Measurements from ENCODE around the gene GBA3.

DNA sequence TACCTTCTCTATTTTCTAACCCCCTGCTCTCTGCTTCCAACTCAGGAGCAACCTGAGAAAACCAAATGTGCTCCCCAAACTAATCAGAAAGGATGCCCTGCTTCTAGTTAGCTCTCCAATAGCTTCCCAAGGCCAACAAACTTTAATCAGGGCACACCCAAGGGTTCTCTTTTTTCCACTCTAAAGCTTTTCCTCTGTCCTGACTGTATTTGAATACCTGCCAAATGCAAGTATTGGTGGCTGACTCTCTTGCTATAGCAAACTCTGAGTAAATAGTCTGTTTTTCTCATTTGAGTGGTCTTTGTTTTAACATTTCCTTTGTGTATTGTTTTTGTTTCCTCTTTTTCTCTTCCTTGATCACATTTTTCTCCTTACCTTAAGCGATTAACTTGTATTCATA is 52.5 kb downstream of the GBA3 start:
- TF ChIP-seq ISL1 (CRISPR knock-in tag; IDR thresholded peaks at IDR 0.05), result no peak
- TF ChIP-seq, protein P1, sequence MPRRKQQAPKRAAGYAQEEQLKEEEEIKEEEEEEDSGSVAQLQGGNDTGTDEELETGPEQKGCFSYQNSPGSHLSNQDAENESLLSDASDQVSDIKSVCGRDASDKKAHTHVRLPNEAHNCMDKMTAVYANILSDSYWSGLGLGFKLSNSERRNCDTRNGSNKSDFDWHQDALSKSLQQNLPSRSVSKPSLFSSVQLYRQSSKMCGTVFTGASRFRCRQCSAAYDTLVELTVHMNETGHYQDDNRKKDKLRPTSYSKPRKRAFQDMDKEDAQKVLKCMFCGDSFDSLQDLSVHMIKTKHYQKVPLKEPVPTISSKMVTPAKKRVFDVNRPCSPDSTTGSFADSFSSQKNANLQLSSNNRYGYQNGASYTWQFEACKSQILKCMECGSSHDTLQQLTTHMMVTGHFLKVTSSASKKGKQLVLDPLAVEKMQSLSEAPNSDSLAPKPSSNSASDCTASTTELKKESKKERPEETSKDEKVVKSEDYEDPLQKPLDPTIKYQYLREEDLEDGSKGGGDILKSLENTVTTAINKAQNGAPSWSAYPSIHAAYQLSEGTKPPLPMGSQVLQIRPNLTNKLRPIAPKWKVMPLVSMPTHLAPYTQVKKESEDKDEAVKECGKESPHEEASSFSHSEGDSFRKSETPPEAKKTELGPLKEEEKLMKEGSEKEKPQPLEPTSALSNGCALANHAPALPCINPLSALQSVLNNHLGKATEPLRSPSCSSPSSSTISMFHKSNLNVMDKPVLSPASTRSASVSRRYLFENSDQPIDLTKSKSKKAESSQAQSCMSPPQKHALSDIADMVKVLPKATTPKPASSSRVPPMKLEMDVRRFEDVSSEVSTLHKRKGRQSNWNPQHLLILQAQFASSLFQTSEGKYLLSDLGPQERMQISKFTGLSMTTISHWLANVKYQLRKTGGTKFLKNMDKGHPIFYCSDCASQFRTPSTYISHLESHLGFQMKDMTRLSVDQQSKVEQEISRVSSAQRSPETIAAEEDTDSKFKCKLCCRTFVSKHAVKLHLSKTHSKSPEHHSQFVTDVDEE (CRISPR knock-in tag; IDR thresholded peaks at IDR 0.05), result no peak
- TF ChIP-seq, protein P2, sequence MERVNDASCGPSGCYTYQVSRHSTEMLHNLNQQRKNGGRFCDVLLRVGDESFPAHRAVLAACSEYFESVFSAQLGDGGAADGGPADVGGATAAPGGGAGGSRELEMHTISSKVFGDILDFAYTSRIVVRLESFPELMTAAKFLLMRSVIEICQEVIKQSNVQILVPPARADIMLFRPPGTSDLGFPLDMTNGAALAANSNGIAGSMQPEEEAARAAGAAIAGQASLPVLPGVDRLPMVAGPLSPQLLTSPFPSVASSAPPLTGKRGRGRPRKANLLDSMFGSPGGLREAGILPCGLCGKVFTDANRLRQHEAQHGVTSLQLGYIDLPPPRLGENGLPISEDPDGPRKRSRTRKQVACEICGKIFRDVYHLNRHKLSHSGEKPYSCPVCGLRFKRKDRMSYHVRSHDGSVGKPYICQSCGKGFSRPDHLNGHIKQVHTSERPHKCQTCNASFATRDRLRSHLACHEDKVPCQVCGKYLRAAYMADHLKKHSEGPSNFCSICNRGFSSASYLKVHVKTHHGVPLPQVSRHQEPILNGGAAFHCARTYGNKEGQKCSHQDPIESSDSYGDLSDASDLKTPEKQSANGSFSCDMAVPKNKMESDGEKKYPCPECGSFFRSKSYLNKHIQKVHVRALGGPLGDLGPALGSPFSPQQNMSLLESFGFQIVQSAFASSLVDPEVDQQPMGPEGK (CRISPR knock-in tag; IDR thresholded peaks at IDR 0.05; ENCODE audit: borderline replicate concordance), result no peak
- TF ChIP-seq, protein P3, sequence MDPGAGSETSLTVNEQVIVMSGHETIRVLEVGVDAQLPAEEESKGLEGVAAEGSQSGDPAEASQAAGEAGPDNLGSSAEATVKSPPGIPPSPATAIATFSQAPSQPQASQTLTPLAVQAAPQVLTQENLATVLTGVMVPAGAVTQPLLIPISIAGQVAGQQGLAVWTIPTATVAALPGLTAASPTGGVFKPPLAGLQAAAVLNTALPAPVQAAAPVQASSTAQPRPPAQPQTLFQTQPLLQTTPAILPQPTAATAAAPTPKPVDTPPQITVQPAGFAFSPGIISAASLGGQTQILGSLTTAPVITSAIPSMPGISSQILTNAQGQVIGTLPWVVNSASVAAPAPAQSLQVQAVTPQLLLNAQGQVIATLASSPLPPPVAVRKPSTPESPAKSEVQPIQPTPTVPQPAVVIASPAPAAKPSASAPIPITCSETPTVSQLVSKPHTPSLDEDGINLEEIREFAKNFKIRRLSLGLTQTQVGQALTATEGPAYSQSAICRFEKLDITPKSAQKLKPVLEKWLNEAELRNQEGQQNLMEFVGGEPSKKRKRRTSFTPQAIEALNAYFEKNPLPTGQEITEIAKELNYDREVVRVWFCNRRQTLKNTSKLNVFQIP (CRISPR knock-in tag; IDR thresholded peaks at IDR 0.05; ENCODE audit: borderline replicate concordance, low read depth), result no peak

Measured in SK-N-SH treated with all-trans-retinoic acid at 6 μM for 48 hours (cell line).